ENCODE measurements around the gene PRKAA2. TPM values are rescaled to one million over a fixed set of nuclear protein-coding genes. Genes with fewer than 3 reads are reported as not detected.

The PRKAA2 gene
- total and polyA plus RNA-seq, 3 donors from 2014 or later = 1.8 to 5.3 (median 4.9) TPM

DNA sequence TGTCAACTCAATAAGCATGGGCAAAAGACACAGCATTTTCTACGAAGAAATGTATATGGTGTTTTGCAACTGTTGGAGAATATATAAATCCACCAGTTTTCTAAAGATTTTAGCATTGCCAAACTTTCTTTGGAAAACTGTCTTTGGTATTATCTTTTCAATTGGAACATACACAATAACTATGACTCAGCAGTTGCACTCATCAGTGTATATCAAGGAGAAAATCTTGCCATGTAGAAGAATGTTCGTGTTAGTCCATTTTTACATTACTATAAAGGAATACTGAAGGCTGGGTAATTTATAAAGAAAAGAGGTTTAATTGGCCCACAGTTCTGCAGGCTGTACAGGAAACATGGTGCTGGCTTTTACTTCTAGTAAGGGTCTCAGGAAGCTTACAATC, 41.1 kb downstream of the PRKAA2 start:
- TF ChIP-seq, protein P1, sequence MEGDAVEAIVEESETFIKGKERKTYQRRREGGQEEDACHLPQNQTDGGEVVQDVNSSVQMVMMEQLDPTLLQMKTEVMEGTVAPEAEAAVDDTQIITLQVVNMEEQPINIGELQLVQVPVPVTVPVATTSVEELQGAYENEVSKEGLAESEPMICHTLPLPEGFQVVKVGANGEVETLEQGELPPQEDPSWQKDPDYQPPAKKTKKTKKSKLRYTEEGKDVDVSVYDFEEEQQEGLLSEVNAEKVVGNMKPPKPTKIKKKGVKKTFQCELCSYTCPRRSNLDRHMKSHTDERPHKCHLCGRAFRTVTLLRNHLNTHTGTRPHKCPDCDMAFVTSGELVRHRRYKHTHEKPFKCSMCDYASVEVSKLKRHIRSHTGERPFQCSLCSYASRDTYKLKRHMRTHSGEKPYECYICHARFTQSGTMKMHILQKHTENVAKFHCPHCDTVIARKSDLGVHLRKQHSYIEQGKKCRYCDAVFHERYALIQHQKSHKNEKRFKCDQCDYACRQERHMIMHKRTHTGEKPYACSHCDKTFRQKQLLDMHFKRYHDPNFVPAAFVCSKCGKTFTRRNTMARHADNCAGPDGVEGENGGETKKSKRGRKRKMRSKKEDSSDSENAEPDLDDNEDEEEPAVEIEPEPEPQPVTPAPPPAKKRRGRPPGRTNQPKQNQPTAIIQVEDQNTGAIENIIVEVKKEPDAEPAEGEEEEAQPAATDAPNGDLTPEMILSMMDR (IDR thresholded peaks at IDR 0.05) = no peak
- no peak for TF ChIP-seq POLR2A (IDR thresholded peaks at IDR 0.05)
- Histone ChIP-seq H3K4me1 (no peaks in the 10 kb centered on the region), H3K27ac (no peak overlapping the region), H3K27me3 (no peaks in the 10 kb centered on the region), H3K4me3 (no peak overlapping the region), H3K9me3 (no peaks in the 10 kb centered on the region), H3K36me3 (ENCODE audit: low read depth, missing control alignments) (no peaks in the 10 kb centered on the region)
- 89 to 90% methylated on average over 2 of the region's 2 CpGs for WGBS, 2 donors
- intact Hi-C loops (cut with DNase I; ENCODE audit: low total_unique reads) = no loop called here
- no peak for DNase-seq

DNA sequence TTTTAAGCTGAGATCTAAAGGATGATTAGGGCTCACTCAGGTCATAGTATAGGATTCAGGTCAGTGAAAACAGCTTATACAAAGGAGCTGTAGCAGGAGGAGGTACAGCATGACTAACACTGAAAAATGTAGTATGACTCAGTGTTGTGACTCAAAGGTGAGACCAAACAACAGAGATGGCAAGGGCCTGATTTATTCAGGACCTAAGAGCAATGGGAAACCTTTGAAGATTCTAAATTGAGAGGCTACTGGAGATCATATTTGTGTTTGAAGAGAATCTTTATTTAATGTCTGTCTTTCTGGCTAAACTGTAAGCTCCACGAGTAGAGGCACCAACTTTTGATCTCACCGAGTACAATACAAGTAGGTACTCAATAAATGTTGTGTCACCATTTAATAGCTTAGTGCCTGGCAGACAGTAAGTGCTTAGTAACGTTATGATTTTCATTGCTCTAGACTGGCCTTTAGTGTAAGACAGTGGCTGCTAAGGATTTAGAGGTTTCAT, 43.5 kb downstream of the PRKAA2 start:
- Histone ChIP-seq H3K4me3 (no peak overlapping the region), H3K4me1 (no peaks in the 10 kb centered on the region), H3K27me3 (no peaks in the 10 kb centered on the region), H3K36me3 (ENCODE audit: low read depth, missing control alignments) (no peaks in the 10 kb centered on the region), H3K9me3 (no peaks in the 10 kb centered on the region), H3K27ac (no peak overlapping the region)
- intact Hi-C loops (cut with DNase I; ENCODE audit: low total_unique reads) = no loop called here
- DNase-seq = no peak
- WGBS, 2 donors = 88 to 91% methylated on average over 3 of the region's 3 CpGs
- TF ChIP-seq POLR2A (IDR thresholded peaks at IDR 0.05) = no peak
- TF ChIP-seq, protein P1 (IDR thresholded peaks at IDR 0.05) = no peak

DNA sequence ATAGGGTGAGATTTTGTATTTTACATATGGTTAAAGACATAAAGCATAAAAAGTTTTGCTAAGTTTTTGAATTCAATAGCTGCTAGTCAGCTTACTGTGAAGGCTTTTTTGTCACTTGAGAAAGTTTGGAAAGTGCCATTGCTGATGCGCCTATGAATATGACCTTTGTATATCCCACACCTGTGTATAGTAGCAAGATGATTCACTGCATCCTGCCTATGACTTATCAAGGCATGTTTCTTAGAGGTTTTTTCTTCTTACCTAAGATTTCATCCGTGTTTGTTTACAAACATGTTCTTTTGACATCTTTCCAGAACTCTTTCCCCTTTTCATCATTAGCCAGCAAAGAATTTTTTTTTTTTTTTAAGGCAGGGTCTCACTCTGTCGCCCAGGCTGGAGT, 51.5 kb downstream of the PRKAA2 start:
- H3K27me3 ChIP-seq = no peaks in the 10 kb centered on the region
- TF ChIP-seq, protein P1 (IDR thresholded peaks at IDR 0.05) = no peak
- TF ChIP-seq POLR2A (IDR thresholded peaks at IDR 0.05) = no peak
- DNase-seq = no peak
- intact Hi-C loops (cut with DNase I; ENCODE audit: low total_unique reads) = no loop called here
- no peaks in the 10 kb centered on the region for H3K4me1 ChIP-seq
- H3K27ac ChIP-seq = no peak overlapping the region
- no peaks in the 10 kb centered on the region for H3K9me3 ChIP-seq
- H3K36me3 ChIP-seq (ENCODE audit: low read depth, missing control alignments) = no peaks in the 10 kb centered on the region
- 80 to 89% methylated on average over 3 of the region's 3 CpGs for WGBS, 2 donors
- no peak overlapping the region for H3K4me3 ChIP-seq

- no peak for TF ChIP-seq POLR2A (IDR thresholded peaks at IDR 0.05)
- TF ChIP-seq, protein P1 (IDR thresholded peaks at IDR 0.05) = no peak
- Histone ChIP-seq H3K4me1 (no peaks in the 10 kb centered on the region), H3K27ac (no peak overlapping the region), H3K9me3 (no peaks in the 10 kb centered on the region), H3K27me3 (no peaks in the 10 kb centered on the region), H3K4me3 (no peak overlapping the region), H3K36me3 (ENCODE audit: low read depth, missing control alignments) (no peaks in the 10 kb centered on the region)
- DNase-seq = no peak
- intact Hi-C loops (cut with DNase I; ENCODE audit: low total_unique reads) = no loop called here
- WGBS, 2 donors = 92 to 95% methylated on average over 1 of the region's 1 CpG
Measured at GRCh38 chr1:56703747-56704146, 58.6 kb downstream of the PRKAA2 start.

GRCh38 chr1:56707379-56707778, 62.3 kb downstream of the PRKAA2 start:
- Histone ChIP-seq H3K27me3 (no peaks in the 10 kb centered on the region), H3K27ac (no peak overlapping the region), H3K4me3 (no peak overlapping the region), H3K36me3 (ENCODE audit: low read depth, missing control alignments) (no peaks in the 10 kb centered on the region), H3K4me1 (no peaks in the 10 kb centered on the region), H3K9me3 (no peaks in the 10 kb centered on the region)
- no peak for TF ChIP-seq POLR2A (IDR thresholded peaks at IDR 0.05)
- TF ChIP-seq, protein P1 (IDR thresholded peaks at IDR 0.05) = no peak
- 86 to 87% methylated on average over 4 of the region's 4 CpGs for WGBS, 2 donors
- intact Hi-C loops (cut with DNase I; ENCODE audit: low total_unique reads) = no loop called here
- no peak for DNase-seq

Data from testis (tissue), 3 donors.